HG03045 (cell line): ENCODE measurements around the gene RBP7.
"Not testable (repeated sequence)": the region's sequence is repeated elsewhere in the genome, so short reads cannot be mapped to it uniquely, and the experiment has no call there.

Experiments
- ATAC-seq: cut with Tn5 transposase; IDR thresholded peaks from one replicate; pipeline ENCODE4 v1.9.1; 2021; ENCODE audit warnings: mild to moderate bottlenecking, moderate library complexity; ENCODE audit not compliant: unreplicated experiment

The RBP7 gene

DNA sequence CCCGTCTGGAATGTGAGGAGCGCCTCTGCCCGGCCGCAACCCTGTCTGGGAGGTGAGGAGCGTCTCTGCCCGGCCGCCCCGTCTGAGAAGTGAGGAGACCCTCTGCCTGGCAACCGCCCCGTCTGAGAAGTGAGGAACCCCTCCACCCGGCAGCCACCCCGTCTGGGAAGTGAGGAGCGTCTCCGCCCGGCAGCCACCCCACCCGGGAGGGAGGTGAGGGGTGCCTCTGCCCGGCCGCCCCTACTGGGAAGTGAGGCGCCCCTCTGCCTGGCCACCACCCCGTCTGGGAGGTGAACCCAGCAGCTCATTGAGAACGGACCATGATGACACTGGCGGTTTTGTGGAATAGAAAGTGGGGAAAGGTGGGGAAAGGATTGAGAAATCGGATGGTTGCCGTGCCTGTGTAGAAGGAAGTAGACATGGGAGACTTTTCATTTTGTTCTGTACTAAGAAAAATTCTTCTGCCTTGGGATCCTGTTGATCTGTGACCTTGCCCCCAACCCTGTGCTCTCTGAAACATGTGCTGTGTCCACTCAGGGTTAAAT lies 32.0 kb downstream of the RBP7 start:
- not testable (repeated sequence) for ATAC-seq

DNA sequence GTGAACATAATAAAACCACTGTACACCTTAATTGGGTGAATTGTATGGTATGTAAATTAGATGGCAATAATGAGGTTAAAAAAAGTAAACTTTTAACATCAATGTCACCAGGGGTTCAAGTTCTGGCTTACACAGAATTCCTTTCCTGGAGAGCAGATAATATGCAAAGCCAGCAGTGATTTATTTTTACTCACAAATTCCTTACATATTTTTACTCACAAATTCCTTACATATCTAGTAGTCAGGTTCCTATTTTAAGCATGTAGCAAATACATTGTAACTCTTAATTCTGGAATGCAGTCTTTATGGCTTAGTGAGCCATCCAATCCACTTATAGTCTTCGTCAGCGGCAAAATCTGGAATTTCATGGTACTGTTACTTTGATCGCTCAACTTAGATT lies 34.4 kb downstream of the RBP7 start:
- no peak for ATAC-seq

DNA sequence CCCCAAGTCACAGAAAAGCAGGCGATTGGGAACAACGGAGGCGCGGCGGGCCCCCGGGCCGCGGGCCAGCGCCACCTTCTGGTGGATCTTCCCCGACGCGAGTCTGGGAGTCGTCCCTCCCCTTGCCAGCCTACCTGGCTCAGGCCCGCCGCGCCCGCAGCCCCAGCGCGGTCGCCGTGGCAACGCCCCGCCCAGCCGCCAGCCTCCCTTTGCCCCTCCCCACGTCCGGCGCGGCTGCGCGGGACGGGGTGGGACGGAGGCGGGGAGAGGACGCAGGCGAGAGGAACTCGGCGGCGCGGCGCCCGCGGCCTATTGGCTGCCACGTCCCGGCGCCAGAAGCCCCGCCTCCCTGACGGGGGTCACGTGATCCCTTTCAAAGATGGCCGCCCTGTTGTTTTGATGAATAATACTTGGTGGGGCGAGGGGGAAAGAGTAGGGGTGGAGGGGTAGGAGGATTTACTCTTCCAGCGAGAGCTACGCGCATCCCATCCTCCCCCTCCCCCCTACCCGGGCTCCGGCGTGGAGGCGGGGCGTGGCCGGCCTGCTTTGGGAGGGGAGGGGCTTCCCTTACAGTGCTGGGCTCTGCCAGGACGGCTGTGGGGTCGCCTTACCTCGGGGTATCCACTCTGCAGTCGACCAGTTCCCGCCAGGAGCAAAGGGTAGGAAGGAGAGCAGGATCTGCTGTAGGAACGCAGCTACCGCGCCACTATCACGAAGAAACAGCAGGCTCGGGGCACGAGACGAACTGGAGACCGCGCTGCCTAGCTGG lies 35.7 kb downstream of the RBP7 start, which contains the start of gene UBE4B:
Gene UBE4B, plus strand, starts transcription at position 369 of the 769 bp plus-strand sequence. CDS start 713 bp downstream, outside the sequence.
- peak; percentile 95 for ATAC-seq

DNA sequence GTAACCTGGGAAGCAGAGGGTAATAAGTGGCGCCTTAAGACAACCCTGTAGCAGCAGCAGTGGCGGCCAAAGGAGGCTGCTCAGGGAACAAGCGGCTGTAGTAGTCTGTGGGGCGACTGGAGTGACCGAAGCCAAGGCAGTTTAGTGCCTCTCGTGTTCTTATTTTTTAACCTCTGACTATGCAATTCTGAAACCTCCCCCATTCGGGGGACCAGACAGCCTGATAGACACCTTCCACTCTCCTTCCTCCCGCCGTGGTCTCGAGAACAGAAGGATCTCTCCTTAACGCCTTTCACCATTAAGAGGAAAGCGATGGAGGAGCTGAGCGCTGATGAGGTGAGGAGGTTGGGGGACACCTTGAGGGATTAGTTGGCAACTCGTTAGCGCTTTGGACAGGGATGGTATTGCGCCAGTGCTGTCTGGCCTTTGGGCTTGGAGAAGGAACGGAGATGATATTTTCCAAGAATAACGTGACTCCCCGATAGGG lies 36.4 kb downstream of the RBP7 start:
- peak; percentile 18 for ATAC-seq

DNA sequence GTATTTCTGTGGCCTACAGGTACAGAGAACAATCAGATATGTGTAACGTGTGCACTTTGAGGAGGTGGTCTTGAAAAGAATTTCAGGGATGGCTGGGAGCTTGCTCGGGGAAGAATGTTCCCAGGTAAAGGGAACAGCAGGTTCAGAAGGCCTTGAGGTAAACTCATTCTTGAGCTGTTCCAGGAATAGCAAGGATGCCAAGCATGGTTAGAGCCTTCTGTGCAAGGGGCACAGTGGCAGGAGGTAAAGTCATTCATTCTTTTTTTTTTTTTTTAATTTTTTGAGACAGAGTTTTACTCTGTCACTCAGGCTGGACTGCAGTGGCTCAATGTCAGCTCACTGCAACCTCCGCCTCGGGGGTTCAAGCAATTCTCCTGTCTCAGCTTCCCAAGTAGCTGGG lies 45.7 kb downstream of the RBP7 start:
- no peak for ATAC-seq

DNA sequence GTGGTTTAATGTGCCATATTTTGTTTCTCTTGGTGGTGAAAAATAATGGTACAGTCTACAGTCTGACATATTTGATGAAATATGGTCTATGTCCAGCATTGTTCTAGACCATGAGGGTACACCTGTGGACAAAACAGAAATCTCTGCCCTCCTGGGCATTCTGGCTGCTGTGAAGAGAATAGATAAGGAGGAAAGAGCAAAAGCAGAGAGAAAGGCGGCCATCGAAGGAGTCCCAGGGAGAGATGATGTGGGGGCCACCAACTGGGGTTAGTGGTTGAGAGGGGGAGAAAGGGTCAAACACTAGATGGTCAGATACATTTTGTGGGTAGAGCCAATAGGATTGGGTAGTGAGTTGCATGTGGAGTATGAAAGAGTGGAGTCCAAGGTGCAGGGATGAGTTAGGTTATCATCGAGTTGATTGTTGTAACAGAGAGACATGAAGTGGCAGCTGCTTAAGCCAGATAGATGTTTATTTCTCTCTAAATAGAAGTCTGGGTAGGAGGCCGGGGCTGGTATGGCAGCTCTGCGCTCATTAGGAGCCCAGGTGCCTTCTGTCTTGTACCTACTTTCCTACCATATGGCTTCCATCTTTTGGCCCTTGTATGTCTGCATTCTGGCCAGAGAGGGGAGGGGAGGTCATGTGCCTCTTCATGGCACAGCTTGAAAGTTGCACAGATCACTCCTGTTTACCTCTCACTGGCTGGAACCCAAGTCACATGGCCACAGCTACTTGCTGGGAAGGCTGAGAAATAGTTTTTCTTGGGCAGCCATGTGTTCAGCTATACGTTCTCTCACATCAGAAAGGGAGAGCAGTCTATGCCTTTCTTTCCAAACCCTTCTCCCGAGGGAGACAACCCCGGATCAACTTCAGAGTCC lies 48.7 kb downstream of the RBP7 start:
- ATAC-seq: no peak

DNA sequence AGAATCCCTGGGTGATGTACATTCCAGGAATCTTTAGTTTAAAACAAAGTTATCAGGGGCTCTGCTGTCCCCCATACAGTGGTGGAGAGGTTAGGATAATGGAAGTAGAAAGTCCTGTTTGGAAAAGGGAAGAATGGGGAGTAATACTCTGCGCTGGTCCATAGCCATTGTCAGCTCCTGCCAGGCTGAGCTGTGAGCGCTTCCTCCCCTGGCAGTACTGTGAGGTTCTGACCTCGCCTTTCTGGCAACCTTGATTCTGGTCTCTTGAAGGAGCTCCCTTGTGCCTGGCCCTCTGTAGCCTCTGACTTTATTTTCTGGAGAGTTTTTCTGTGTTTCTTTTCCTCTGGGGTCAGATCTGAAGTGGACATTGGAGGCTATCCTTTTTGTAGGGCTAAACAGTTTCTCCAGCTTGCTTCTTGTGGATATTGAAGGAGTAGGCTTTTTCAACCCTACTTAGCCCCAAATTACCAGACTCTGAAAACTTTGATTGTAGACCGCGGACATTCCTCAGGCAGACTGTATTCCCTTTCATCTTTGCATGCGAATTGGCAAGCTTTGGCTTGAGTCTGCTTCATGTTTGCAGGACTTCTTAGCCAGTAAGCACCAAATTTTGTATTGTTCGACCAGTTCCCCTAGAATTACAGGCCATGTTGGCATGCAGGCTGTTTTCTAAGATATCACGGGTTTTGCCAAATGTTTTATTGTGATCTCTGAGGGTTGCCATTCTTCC lies 49.5 kb downstream of the RBP7 start:
- no peak for ATAC-seq

DNA sequence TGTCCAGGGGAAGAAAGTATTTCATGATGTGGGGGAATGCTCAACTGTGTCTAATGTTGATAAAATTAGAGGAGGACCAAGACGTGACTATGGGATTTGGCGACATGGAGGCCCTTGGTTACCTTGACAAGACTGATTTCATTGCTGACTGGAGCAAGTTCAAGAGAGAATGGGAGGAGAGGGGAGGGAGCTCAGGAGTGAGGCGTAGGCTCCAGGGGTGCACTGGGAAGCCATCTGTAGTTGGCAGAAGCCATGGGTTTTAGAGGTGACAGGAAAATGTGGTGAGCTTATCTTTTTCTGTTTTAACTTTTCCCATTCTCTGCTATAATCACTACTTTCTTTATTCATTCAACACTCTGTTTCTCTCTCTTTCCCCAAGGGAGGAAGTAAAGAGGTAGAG lies 51.6 kb downstream of the RBP7 start:
- no peak for ATAC-seq

DNA sequence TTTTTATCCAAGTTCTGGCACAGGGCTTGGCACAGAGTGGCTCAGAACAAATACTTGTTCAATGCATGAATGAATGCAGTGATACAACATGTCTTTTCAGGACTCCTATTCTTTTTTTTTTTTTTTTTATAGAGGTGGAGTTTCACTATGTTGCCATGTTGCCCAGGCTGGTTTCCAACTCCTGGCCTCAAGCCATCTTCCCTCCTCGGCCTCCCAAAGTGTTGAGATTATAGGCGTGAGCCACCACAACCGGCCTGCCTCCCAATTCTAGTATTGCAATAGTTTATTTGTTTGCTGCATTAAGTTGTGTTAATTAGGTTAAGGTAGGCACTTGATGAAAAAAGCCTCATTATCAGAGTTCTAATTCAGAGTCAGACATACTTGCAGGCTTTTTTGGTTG lies 53.6 kb downstream of the RBP7 start:
- no peak for ATAC-seq

DNA sequence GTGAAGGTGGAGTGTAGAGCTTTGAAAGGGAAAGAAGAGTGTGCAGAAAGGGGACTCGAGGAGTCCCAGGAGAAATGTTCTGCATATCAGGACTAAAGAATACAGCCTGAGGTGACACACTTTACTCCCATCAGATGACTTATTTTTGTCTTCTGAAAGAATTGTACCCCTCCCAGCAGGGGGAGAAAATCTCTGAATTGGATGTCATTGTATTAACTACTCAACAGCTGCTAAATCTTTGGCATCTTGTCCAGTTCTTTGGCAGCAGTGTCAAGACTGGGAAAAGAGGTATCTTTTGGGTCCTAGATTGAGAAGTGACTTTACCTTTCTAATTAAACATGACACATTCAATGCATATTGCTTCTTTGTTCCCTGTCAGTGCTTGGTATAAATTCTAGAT lies 54.6 kb downstream of the RBP7 start:
- ATAC-seq: no peak

DNA sequence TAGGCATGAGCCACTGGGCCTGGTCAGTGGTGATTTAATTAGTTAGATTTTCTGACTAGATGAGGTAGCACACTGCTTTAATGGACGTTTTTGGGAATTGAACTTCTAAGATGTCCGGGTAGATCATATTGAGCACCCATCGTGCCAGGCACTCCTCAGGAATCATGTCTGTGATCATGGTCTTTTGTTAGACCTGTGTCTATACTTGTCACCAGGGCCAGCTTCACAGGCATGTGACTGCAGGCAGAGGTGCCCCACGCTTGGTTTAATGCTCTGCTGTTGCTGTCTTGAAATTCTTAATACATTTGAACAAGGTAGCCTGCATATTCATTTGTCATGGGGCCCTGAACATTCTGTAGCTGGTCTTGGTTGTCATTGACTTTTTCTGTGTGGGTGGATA lies 55.3 kb downstream of the RBP7 start:
- ATAC-seq: no peak

DNA sequence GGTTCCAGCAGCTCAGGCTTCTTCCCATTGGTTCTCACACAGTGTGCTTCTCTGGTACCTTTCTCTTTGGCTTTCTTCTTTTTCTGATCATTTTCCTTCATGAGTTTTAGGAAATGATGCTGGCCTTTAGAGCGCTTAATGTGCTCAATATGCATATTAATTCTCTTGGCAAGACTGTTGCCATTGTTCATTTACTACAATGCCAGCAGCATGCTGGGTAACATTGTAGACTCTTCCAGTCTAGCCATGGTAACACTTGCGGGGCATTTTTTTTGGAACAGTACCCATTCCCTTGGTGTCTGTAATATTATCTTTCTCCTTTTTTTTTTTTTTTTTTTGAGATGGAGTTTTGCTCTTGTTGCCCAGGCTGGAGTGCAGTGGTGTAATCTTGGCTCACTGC lies 57.4 kb downstream of the RBP7 start:
- ATAC-seq: no peak

DNA sequence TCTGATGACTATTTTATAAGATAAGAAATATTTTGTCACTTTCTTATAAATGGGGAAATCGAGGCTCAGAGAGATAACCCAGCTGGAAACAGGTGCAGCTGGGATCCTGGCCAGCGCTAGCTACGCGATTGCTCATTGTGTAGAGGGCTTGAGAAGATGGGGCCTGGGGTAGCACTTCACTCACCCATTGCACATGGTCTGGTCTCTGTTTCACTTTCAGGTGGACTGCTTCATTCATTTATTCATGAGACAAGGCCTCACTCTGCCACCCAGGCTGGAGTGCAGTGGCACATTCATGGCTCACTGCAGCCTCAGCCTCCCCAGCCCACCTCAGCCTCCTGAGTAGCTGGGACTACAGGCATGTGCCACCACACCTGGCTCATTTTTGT lies 59.6 kb downstream of the RBP7 start:
- no peak for ATAC-seq

DNA sequence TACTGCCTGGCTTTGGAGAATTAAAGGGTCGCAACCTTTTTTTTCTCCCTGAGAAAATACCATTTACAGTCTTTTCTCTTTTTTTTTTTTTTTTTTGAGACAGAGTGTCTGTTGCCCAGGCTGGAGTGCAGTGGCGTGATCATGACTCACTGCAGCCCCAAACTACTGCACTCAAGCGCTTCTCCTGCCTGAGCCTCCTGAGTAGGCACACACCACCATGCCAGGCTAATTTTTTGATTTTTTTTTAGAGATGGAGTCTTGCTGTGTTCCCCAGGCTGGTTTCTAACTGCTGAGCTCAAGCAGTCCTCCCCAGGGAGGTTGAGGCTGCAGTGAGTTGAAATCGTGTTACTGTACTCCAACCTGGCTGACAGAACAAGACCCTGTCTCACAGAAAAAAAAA lies 60.3 kb downstream of the RBP7 start:
- ATAC-seq: no peak

DNA sequence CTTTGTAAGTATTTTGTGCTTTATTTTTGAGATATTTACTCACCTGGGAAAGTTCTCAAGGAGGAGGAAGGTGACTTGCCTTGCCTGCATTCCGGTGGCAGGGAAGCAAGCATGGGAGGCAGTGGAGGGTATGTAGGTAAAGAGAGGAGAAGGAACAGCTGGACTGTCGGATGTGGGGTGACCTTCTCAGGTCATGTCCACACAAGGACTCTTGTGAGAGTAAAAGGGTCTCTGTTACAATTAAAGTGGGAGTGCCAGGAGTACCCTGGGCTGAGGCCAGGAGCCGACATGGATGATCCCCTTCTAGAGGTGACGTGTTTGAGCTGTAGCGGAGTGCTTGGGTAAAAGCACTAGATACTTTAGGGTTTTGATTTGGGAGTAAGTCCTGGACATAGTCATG lies 60.8 kb downstream of the RBP7 start:
- no peak for ATAC-seq

DNA sequence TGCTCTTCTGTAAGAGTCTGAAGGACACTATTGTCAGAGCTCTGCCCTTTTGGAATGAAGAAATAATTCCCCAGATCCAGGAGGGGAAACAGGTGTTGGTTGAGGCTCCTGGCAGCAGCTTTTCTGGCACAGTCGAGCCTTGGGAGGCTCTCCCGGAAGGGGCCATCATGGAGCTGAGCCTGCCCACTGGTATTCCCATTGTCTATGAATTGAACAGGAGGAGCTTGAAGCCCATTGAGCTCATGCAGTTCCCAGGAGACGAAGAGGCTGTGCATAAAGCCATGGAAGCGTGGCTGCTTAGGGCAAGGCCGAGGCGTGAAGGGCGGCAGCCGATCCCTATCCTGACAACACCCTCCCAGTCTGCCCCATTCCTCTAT lies 62.3 kb downstream of the RBP7 start:
- ATAC-seq: no peak

DNA sequence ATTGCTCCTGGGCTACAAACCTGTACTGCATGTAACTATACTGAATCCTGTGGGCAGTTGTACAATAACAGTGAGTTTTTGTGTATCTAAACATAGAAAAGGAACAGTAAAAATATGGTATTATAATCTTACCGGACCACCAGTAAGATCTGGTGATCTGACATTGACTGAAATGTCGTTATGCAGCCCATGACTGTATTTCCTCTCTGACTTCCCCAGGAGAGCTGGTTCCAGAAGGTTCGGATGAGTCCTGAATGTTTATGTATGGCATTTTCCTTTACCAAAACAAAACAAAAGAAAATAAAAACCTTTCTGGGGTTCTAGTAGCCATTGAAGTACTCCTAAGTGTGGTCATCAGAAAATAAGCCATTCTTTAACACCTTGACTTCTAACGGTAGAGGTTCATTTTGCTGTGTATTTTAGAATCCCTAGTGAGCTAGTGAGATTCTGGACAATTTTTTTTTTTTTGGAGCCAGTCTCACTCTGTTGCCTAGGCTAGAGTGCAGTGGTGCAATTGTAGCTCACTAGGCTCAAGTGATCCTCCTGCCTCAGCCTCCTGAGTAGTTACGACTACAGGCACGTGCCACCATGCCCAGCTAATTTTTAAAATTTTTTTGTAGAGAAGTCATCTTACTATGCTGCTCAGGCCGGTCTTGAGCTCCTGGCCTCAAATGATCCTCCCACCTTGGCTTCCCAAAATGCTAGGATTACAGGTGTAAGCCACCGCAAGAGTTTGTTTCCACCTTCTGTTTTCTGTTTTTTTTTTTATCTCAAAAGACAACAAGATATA lies 63.5 kb downstream of the RBP7 start:
- no peak for ATAC-seq

DNA sequence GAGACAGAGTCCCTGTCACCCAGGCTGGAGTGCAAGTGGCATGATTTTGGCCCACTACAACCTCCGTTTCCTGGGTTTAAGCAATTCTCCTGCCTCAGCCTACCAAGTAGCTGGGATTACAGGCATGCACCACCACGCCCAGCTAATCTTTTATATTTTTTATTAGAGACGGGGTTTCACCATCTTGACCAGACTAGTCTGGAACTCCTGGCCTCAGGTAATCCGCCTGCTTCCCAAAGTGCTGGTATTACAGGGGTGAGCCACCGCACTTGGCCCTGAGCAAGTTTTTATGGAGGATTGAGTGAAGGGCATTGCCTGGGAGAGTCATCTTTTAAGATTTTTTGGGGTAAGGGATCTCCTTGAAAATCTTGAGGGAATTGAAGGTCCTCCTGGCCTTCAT lies 64.2 kb downstream of the RBP7 start:
- no peak for ATAC-seq

DNA sequence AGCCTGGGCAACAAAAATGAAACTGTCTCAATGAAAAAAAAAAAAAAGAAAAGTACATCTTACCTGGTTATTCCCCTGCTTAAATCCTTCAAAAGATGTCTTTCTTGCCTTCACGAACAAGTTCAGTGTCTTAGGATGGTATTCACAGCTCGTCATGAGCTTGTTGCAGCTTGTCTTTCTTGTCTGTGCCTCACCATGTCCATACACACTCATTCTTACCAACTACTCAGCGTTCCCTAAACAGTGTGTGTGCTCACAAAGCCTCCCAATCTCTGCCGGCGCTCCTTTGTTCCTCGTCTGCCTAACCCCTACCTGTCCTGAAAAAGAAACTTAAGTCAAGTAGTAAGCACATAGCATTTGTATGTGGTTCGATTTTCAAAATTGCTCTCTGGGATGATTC lies 66.8 kb downstream of the RBP7 start:
- no peak for ATAC-seq
